A172 (cell line): ENCODE measurements around the gene TBXAS1. TPM values are rescaled to one million over a fixed set of nuclear protein-coding genes. Genes with fewer than 3 reads are reported as not detected.

ENCODE experiments used
- DNase-seq: peaks from one replicate; pipeline ENCODE4 v3.0.0-alpha.2; 2015; ENCODE audit warnings: low spot score
- total RNA-seq: library from RNA; depleted of rRNA; stranded (reverse); fragments of >200 nt; shearing (Covaris generic); gene quantifications from 2 replicates; pipeline ENCODE4 v1.2.3, GENCODE V29; 2014

Gene TBXAS1
- total RNA-seq, 1 experiment from 2014 or later, result 0.83 TPM

DNA sequence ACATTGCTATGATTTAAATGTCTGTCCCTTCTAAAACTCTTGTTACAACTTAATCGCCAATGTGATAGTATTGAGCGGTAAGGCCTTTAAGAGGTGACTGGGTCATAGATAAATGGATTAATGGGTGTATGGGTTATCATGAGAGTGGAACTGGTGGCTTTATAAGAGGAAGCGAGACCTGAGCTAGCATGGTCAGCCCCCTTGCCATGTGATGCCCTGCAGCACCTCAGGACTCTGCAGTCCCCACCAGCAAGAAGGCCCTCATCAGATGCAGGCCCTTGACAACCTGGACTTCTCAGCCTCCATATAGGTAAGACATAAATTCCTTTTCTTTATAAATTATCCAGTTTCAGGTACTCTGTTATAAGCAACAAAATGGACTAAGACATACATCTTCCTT, 218.1 kb downstream of the TBXAS1 start:
- no peak for DNase-seq

DNA sequence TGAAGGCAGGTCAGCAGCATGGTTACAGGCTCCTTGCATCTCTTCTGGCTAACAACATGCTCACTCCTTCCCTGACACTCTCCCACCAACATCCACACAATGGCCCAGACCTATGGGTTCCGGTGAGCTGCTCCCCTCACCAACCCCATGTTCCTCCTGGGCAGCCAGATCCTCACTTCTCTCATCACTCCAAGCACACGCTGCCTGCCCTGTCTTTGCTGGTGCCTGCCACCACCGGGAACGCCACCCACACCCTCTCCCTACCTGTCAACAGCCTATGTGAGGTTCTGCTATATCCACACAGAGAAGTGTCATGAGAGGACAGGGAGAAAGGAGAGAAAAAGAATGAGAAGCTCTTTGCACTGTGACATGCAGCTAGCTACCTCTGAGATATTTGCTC, 219.1 kb downstream of the TBXAS1 start:
- no peak for DNase-seq

DNA sequence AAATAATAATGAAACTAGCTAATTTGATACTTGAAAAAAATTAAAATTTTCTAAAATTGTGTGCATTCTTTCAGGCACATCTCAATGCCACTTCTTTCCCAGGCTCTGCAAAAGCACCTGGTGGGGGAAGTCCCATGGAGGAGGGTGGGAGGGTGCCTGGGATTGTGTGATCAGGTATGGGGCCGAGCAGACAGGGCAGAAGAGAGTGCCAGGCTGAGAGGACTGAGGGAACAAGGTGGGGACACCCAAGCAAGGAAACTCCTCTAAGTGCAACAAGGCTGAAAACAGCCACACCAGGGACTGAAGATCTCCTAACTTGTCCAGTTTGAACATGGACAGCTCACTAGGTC, 219.9 kb downstream of the TBXAS1 start:
- no peak for DNase-seq

GRCh38 chr7:140049339-140050024, 220.4 kb downstream of the TBXAS1 start:
- peak; percentile 54 for DNase-seq

DNA sequence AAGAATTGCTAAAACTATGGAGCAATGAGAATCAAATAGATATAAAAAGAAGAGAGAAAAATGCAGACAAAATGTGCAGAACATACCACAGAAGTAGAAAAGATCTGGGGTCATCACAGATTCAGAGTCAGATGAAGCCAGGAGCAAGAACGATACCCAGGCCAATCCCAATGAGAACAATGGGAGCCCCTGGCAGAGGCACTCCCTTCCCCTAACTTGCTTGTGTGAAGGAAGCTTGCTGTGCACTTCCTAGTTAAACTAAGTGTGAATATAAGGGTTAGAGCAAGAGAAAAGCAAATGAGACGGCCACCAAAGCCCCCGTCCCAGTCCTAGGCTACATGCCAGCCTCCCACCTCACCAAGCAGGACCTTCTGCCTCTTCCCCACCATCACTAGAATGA, 221.0 kb downstream of the TBXAS1 start:
- no peak for DNase-seq

GRCh38 chr7:140051820-140052219, 222.8 kb downstream of the TBXAS1 start:
- no peak for DNase-seq

GRCh38 chr7:140053812-140054539, 224.9 kb downstream of the TBXAS1 start:
- DNase-seq, result no peak

DNA sequence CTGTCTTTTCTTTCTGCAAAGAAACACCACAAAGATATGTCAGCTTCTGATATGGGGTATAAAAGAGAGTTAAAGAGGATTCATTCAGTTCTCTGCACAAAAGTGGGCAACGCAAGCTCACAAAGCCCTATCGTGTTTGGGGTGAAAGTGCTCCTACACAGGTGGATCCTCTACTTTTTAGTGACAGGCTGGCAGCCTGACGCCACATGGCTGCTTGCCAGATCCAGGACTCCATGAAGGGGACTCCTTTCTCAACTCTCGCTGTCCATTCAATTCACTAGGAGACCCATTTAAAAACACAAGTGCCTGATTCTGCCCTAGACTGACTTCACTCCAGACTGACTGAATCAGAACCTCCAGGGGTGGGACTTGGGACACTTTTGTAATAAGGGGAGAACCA, 225.7 kb downstream of the TBXAS1 start:
- DNase-seq, result no peak

- no peak for DNase-seq
Observed at GRCh38 chr7:140055833-140056232, 226.8 kb downstream of the TBXAS1 start.

- no peak for DNase-seq
Observed at GRCh38 chr7:140056431-140057142, 227.5 kb downstream of the TBXAS1 start.

GRCh38 chr7:140057143-140057535, 228.1 kb downstream of the TBXAS1 start:
- DNase-seq, result no peak

GRCh38 chr7:140058517-140058916, 229.5 kb downstream of the TBXAS1 start:
- DNase-seq, result no peak

GRCh38 chr7:140059273-140060242, 230.5 kb downstream of the TBXAS1 start:
- DNase-seq, result peak; percentile 95

- DNase-seq, result no peak
Observed at GRCh38 chr7:140060243-140060630, 231.2 kb downstream of the TBXAS1 start.

DNA sequence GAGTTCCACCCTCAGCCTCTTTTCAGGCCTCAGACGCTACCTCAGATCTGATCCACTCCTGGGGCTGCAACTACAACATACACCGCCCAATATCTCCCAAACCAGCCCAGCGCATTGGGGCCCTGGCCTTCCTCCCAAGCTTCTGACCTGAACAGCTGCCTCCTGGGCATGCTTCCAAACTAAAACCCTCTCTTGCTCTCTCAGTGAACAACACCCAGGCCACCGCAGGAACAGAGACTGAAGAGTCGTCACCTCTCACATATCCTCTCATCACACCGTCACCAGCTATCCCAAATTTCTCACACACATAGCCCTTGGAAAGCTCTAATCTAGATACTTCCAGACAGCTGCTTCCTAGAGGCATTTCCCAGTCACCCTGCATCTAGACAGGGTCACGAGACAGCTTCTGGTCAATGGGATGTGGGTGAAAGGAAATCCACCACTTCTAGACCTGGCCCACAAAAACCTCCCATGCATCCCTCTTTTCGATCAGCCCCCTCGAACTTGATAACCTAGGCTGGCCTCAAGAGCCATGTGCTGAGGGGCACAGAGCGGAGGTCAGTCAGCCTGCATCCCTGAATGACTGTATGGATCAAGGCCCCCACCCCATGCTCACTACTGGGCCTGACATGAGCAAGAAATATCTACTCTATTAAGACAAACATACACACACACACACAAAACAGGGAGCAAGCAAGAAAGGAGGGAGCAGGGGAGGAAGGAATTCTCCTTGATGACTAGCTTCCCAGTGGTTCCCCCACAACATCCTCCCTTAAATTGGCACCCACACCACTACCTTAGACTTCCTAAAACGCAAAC, 231.9 kb downstream of the TBXAS1 start:
- no peak for DNase-seq

DNA sequence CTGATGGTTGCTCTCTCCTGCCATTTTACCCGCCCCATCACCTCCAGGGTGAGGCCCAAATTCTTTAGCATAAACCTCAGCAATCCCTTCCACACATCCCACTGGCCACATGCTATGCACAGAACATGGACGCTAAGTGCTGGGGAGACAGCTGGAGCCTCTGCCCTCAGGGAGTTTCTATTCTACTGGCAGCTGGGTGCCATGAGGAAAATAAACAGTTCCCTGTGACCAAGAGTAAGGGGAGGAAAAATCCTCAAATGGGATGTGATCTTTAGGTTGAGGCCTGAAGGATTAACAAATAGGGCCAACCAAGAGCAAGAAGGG, 232.5 kb downstream of the TBXAS1 start:
- DNase-seq, result no peak

DNA sequence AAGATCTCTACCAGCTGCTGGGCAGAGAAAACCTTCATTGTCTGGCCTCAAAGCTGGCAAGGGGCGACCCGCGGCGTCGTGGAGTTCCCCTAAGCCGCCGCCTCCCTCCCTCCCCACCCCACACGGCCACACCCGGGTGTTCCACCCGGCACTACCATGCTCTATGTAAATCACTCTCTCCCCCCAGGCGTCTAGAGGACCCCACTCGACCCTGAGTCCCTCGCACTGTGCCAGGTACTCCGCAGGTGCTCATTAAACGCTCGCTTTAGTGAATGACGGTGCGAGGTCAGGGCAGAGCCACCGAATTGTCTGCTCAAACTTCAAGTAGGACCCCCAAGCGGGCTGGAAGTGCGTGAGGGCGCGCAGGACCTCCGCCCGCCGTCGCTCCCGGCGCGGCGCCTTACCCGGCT, 233.1 kb downstream of the TBXAS1 start:
- DNase-seq, result no peak

DNA sequence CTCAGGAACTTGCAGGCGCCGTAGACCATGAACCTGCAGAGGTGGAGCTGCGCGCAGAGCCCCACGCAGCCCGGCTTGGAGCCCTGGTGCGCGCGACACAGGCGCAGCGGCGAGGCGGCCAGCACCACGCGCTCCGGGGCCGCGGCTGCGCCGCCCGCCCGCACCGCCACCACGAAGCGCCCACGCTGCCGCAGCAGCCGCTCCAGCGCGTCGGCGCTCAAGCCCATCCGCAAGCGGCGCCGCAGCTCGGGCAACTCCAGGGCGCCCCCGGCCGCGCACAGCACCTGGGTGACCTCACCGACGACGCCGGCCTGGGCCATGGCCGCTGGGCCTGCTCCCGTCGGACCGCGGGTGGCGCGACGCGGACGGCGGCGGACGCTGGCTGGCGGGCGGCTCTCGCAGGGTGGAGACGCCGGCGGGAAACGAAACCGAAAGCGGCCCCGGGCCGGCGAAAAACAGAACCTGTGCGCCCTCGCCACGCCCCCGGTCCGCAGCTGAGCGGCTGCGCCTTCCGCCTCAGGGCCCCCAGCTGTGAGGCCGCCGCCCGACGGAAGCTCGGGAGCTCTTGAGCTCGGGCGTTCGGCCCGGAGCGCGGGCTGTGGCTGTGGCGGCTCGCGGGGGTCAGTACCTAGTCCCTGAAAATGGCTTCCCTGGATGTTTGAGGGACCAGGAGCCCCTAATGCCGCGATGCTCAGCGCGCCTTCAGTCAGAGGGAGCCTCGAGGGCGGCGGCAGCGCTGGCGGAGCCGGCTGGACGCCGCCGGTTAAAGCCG, 233.7 kb downstream of the TBXAS1 start, which contains the start of gene PARP12:
TSS of gene PARP12 (minus strand) at position 424 of the 772 bp plus-strand sequence. CDS start at position 320, 104 bp downstream.
- DNase-seq, result peak; percentile 54

GRCh38 chr7:140067052-140067451, 238.0 kb downstream of the TBXAS1 start:
- DNase-seq, result no peak

- DNase-seq, result no peak
Observed at GRCh38 chr7:140068033-140068432, 239.0 kb downstream of the TBXAS1 start.
